ENCODE data around the gene SLAMF9.
A peak's percentile ranks its signal among the peaks of the same experiment; 100 is the strongest.

Gene SLAMF9

DNA sequence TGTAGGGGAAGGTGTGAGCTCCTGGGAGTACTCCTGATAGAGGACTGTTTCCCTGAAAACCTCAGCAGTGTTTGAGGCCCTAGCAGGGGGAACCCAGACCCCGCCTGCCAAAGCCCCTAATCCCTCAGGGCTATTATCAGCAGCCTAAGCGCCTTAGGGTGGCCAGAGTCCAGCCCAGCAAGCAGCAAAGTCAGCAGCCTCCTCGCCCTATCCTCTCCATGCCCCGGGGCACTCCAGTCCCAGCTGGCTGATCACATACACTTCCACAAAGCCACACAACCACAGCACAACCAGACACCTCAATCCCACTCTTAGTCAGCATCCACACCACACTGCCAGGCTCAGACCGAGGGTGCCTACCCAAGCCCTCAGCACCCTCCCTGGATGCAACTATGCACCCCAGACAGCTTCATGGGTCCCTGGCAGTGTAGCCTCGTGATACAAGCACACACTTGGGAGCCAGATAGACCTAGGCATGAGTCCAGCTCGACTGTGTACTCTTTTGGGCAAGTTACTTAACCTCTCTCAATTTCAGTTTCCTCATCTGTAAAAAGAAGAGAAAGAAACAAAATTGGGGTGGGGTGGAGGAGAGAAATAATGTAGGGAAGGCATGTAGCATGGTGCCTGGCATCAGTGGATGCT, 15.7 kb downstream of the SLAMF9 start:
- TF ChIP-seq GATA1 (IDR thresholded peaks at IDR 0.05; ENCODE audit: low read depth, low read length) (no peak), POLR2A (IDR thresholded peaks at IDR 0.05; ENCODE audit: low read length) (no peak)
- DNase-seq: no peak

GRCh38 chr1:159937054-159937750, 16.8 kb downstream of the SLAMF9 start:
- no peak for TF ChIP-seq GATA1 (IDR thresholded peaks at IDR 0.05; ENCODE audit: low read depth, low read length)
- TF ChIP-seq POLR2A (IDR thresholded peaks at IDR 0.05; ENCODE audit: low read length): no peak
- DNase-seq: peak in 1 of 2 experiments; percentile 13

- DNase-seq: peak; percentile 70 to 86
- no peak for TF ChIP-seq POLR2A (IDR thresholded peaks at IDR 0.05; ENCODE audit: low read length)
- no peak for TF ChIP-seq GATA1 (IDR thresholded peaks at IDR 0.05; ENCODE audit: low read depth, low read length)
Observed at GRCh38 chr1:159936273-159936904, 17.6 kb downstream of the SLAMF9 start.

DNA sequence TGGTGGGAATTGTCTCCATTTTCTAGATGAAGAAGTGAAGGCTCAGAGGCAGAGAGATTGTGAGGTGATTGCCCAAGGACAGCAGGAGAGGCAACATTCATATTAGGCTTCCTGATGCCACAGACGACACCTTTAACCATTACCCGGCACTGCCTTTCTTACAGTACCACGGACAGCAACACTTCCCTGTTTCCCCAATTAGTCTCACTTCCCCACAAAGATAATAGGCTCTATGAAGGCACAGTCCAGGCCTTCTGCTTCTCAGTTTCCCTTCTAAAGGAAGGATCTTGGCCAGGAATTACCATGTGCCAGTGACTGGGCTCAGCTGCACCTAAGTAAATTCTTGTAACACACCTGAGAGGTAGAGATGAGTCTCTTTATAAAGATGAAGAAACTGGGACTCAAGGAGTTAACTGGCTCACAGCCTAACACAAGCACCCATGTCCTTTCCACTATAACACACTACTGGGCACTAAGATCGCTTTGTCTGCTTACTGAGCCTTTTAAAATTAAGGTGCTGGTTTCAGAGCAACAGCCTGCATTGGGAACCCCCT, 18.2 kb downstream of the SLAMF9 start:
- DNase-seq: no peak
- no peak for TF ChIP-seq POLR2A (IDR thresholded peaks at IDR 0.05; ENCODE audit: low read length)
- TF ChIP-seq GATA1 (IDR thresholded peaks at IDR 0.05; ENCODE audit: low read depth, low read length): no peak

GRCh38 chr1:159935305-159935704, 18.7 kb downstream of the SLAMF9 start:
- DNase-seq: no peak
- TF ChIP-seq GATA1 (IDR thresholded peaks at IDR 0.05; ENCODE audit: low read depth, low read length): no peak
- no peak for TF ChIP-seq POLR2A (IDR thresholded peaks at IDR 0.05; ENCODE audit: low read length)

GRCh38 chr1:159934136-159935039, 19.6 kb downstream of the SLAMF9 start:
- TF ChIP-seq POLR2A (IDR thresholded peaks at IDR 0.05; ENCODE audit: low read length) (no peak), GATA1 (IDR thresholded peaks at IDR 0.05; ENCODE audit: low read depth, low read length) (no peak)
- no peak for DNase-seq

DNA sequence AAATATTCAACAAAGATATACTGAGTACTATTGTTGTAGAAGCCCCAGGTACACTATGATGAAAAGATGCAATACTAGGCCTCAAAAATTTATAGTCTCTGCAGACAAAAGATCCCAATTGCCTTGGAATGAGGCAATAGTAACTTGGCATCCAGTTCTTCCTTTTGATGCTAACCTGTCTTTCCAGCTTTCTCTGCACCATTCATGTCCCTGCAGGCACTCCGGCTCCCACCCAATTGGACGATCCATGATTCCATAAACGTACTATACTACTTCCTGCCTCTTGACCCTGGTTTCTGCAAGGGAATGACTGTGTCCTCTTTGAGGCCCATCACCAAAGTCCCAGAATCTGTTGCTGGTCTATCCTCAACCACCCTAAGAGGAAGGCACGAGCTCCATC, 20.7 kb downstream of the SLAMF9 start:
- no peak for DNase-seq
- no peak for TF ChIP-seq POLR2A (IDR thresholded peaks at IDR 0.05; ENCODE audit: low read length)
- TF ChIP-seq GATA1 (IDR thresholded peaks at IDR 0.05; ENCODE audit: low read depth, low read length): no peak

- DNase-seq: no peak
- no peak for TF ChIP-seq POLR2A (IDR thresholded peaks at IDR 0.05; ENCODE audit: low read length)
- TF ChIP-seq GATA1 (IDR thresholded peaks at IDR 0.05; ENCODE audit: low read depth, low read length): no peak
Observed at GRCh38 chr1:159932296-159933285, 21.4 kb downstream of the SLAMF9 start.

GRCh38 chr1:159931795-159932173, 22.3 kb downstream of the SLAMF9 start:
- TF ChIP-seq POLR2A (IDR thresholded peaks at IDR 0.05; ENCODE audit: low read length): no peak
- TF ChIP-seq GATA1 (IDR thresholded peaks at IDR 0.05; ENCODE audit: low read depth, low read length): no peak
- no peak for DNase-seq

GRCh38 chr1:159931101-159931794, 22.8 kb downstream of the SLAMF9 start:
- TF ChIP-seq GATA1 (IDR thresholded peaks at IDR 0.05; ENCODE audit: low read depth, low read length): no peak
- TF ChIP-seq POLR2A (IDR thresholded peaks at IDR 0.05; ENCODE audit: low read length): no peak
- no peak for DNase-seq

DNA sequence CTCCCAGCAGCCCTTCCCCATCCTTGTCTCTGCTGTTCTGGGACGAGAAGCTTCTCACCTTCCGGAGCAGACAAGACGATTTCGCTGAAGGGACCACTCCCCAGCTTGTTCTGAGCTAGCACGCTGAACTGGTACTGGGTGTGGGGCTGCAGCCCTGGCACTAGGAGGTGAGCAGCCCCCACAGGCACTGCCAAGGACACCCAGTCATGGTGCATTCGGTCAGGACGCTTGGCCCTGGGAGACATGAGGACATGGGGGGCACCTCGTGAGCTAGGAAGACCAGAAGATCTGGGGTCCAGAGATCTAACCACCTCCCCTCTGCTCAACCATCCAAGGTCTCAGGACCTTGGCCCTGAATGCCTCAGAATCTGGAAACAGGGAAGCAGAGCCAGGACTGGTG, 23.4 kb downstream of the SLAMF9 start:
- TF ChIP-seq GATA1 (IDR thresholded peaks at IDR 0.05; ENCODE audit: low read depth, low read length): no peak
- no peak for TF ChIP-seq POLR2A (IDR thresholded peaks at IDR 0.05; ENCODE audit: low read length)
- DNase-seq: no peak

- no peak for DNase-seq
- TF ChIP-seq POLR2A (IDR thresholded peaks at IDR 0.05; ENCODE audit: low read length): no peak
Observed at GRCh38 chr1:159930216-159930615, 23.8 kb downstream of the SLAMF9 start.
